Activated CD4-positive, alpha-beta T cell treated with anti-CD3 and anti-CD28 coated beads, Interleukin-2, amount 10 ng/mL, durations not matched to agents 24 days and 14 days (primary cell): Measurements from ENCODE around the gene BORCS5. TPM values are rescaled to one million over a fixed set of nuclear protein-coding genes. Genes with fewer than 3 reads are reported as not detected.

ENCODE experiments used
- DNase-seq: peaks from one replicate; pipeline ENCODE4 v3.0.0; 2022
- H3K27ac Mint-ChIP-seq: one replicate; pipeline ENCODE4 v1.8.0; 2022; ENCODE audit warnings: mild to moderate bottlenecking, mixed read lengths
- H3K27me3 Mint-ChIP-seq: one replicate; pipeline ENCODE4 v1.8.0; 2022; ENCODE audit warnings: mixed read lengths
- H3K36me3 Mint-ChIP-seq: one replicate; pipeline ENCODE4 v1.8.0; 2022; ENCODE audit warnings: low read depth, mild to moderate bottlenecking, mixed read lengths
- H3K4me1 Mint-ChIP-seq: one replicate; pipeline ENCODE4 v1.8.0; 2021; ENCODE audit warnings: mixed read lengths
- H3K4me3 Mint-ChIP-seq: one replicate; pipeline ENCODE4 v1.8.0; 2022; ENCODE audit warnings: mild to moderate bottlenecking, moderate library complexity, mixed read lengths
- H3K9me3 Mint-ChIP-seq: one replicate; pipeline ENCODE4 v1.8.0; 2021; ENCODE audit warnings: mixed read lengths
- intact Hi-C: fragments of 100-400 bp; cut with micrococcal nuclease; formaldehyde crosslinking; loops from one replicate; pipeline ENCODE4 v1.15.1; 2023
- total RNA-seq: library from RNA; stranded (reverse); gene quantifications from 2 replicates; pipeline ENCODE4 v1.2.3, GENCODE V29; 2022

Gene BORCS5
- total RNA-seq, 1 donor from 2014 or later, result 34.0 TPM

DNA sequence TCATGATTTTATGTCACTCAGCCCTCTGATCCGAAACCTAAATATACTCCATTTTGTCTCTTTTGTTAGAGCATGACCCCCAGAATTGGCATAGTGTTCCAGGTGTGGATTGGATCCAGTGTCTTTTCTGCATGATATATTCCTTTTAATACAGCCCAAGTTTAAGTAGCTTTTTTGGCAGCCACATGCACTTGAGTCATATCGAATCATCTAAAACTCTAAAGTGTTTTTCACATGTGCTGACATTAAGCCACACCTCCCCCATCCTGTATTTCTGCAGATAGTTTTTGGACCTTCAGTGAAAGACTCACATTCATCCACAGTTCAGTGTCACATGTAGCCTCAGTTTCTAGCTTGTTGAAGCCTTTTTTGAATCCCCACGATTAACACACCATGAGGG, 30.6 kb downstream of the BORCS5 start:
- H3K36me3 Mint-ChIP-seq, result peaks cover 26% of the 10 kb centered on the region
- H3K27ac Mint-ChIP-seq, result peak overlapping the region; percentile 84
- H3K9me3 Mint-ChIP-seq, result peaks cover 7% of the 10 kb centered on the region
- no peaks in the 10 kb centered on the region for H3K27me3 Mint-ChIP-seq
- intact Hi-C loops, result no loop called here
- H3K4me3 Mint-ChIP-seq, result peak overlapping the region; percentile 42
- DNase-seq, result no peak
- H3K4me1 Mint-ChIP-seq, result peaks cover 25% of the 10 kb centered on the region

- no peak for DNase-seq
- intact Hi-C loops, result no loop called here
- no peaks in the 10 kb centered on the region for H3K27me3 Mint-ChIP-seq
- H3K4me1 Mint-ChIP-seq, result peaks cover 20% of the 10 kb centered on the region
- H3K4me3 Mint-ChIP-seq, result no peak overlapping the region
- peaks cover 7% of the 10 kb centered on the region for H3K9me3 Mint-ChIP-seq
- H3K36me3 Mint-ChIP-seq, result peaks cover 31% of the 10 kb centered on the region
- no peak overlapping the region for H3K27ac Mint-ChIP-seq
Observed at GRCh38 chr12:12392413-12392812, 35.5 kb downstream of the BORCS5 start.

DNA sequence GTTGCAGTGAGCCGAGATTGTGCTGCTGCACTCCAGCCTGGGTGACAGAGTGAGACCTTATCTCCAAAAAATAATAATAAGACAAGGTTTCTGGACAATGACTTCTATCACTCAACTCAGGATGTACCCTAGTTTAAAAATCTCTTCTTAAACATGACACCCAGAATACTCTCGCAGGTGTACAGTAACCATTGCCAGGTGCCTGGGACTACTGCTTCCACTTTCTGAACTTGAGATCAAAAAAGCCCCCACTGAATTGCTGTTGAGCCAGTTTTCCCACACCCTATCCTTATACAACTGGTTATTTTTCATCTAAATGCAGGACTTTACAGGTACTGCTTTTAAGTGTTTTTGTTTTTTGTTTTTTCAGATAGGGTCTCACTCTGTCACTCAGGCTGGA, 36.3 kb downstream of the BORCS5 start:
- Mint-ChIP-seq H3K36me3 (peaks cover 31% of the 10 kb centered on the region), H3K4me1 (peaks cover 19% of the 10 kb centered on the region), H3K4me3 (no peak overlapping the region), H3K27ac (no peak overlapping the region), H3K9me3 (peaks cover 7% of the 10 kb centered on the region), H3K27me3 (no peaks in the 10 kb centered on the region)
- no peak for DNase-seq
- intact Hi-C loops, result no loop called here

DNA sequence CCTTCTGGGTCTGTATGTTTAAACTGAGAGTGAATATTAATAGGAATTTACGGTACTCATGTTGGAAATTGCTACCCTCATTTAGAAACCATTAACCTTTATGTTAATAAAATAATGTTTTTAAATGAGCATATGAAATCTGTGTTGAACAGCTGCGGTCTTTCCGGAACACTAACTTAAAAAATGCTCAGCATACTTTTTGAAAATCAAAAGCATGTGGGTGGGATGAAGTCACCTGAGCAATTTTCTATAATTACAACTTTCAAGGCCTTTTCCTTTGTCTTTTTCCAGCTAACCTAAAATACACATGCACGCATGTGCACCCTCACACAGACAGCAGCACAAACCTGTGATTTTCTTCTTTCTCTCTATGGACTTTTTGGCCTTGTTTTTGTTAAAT, 39.8 kb downstream of the BORCS5 start:
- no peak overlapping the region for H3K27ac Mint-ChIP-seq
- DNase-seq, result no peak
- no peaks in the 10 kb centered on the region for H3K9me3 Mint-ChIP-seq
- H3K27me3 Mint-ChIP-seq, result no peaks in the 10 kb centered on the region
- intact Hi-C loops, result no loop called here
- H3K36me3 Mint-ChIP-seq, result peaks cover 38% of the 10 kb centered on the region
- H3K4me1 Mint-ChIP-seq, result peaks cover 33% of the 10 kb centered on the region
- no peak overlapping the region for H3K4me3 Mint-ChIP-seq

GRCh38 chr12:12397184-12397583, 40.3 kb downstream of the BORCS5 start:
- Mint-ChIP-seq H3K4me3 (no peak overlapping the region), H3K27ac (no peak overlapping the region), H3K27me3 (no peaks in the 10 kb centered on the region), H3K9me3 (peaks cover 2% of the 10 kb centered on the region), H3K4me1 (peaks cover 33% of the 10 kb centered on the region), H3K36me3 (peaks cover 39% of the 10 kb centered on the region)
- no peak for DNase-seq
- intact Hi-C loops, result no loop called here

DNA sequence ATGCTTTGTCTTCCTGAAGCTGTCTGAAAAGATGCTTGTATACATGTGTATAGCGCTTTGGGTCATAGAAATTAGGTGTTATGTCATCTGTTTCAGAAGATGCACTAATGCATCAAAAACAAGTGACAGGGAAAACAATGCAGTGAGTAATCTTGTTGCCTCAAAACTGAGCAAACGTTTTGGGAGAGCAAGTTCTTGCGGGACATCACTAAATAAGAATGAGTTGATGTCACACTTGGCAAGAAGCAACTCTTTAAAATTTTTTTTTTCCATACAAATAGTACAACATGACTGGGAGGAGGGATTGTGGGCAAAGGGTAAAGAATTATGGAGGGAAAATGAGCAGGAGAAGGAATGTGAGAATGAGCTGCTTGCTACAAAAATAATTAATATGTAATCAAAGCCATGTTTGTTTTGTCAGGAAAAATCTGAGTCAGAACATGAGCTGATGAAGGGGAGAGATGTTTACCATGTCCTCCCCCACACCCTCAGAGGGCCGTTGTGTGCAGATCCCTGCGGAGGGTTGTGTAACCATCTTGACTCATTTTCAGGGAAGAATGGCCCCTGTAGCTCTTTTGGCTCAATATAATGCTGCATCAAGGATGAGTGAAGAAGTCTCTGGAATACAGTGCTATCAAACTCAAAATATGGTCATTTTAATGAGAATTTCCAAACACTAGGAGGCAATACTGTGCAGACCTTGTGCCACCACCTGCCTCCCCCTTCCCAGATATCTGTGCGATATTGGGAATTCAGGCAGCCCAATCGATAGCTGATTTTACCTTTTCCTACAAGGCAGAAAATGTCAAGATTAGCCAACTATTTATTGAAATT, 41.4 kb downstream of the BORCS5 start:
- Mint-ChIP-seq H3K9me3 (peaks cover 6% of the 10 kb centered on the region), H3K4me1 (peaks cover 34% of the 10 kb centered on the region), H3K27ac (peak overlapping the region; percentile 34), H3K27me3 (no peaks in the 10 kb centered on the region), H3K36me3 (peaks cover 39% of the 10 kb centered on the region), H3K4me3 (no peak overlapping the region)
- DNase-seq, result no peak
- intact Hi-C loops, result no loop called here

- H3K27me3 Mint-ChIP-seq, result no peaks in the 10 kb centered on the region
- intact Hi-C loops, result no loop called here
- DNase-seq, result no peak
- H3K4me1 Mint-ChIP-seq, result peaks cover 41% of the 10 kb centered on the region
- H3K27ac Mint-ChIP-seq, result no peak overlapping the region
- H3K9me3 Mint-ChIP-seq, result peaks cover 6% of the 10 kb centered on the region
- no peak overlapping the region for H3K4me3 Mint-ChIP-seq
- H3K36me3 Mint-ChIP-seq, result peaks cover 41% of the 10 kb centered on the region
Observed at GRCh38 chr12:12399161-12399560, 42.3 kb downstream of the BORCS5 start.

- no peak for DNase-seq
- Mint-ChIP-seq H3K9me3 (peaks cover 6% of the 10 kb centered on the region), H3K27me3 (no peaks in the 10 kb centered on the region), H3K4me3 (no peak overlapping the region), H3K27ac (no peak overlapping the region), H3K36me3 (peaks cover 42% of the 10 kb centered on the region), H3K4me1 (peaks cover 41% of the 10 kb centered on the region)
- intact Hi-C loops, result no loop called here
Observed at GRCh38 chr12:12399776-12400305, 43.0 kb downstream of the BORCS5 start.

DNA sequence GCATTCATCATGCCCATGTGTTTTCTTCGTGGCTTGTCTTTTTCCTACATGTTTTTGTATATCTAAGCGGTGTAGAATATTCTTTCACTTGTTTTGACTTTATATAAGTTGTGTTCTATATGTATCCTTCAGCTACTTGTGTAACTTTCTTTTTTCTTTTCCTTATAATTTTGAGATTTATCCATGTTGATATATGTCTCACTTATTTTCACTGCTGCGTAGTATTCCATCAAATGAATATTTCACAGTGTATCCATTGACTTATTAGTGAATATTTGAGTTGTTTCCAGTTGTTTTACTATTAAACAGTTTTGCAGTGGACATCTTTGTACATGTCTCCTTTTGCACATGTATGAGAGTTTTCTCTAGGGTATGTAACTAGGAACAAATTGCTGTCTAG, 43.9 kb downstream of the BORCS5 start:
- H3K36me3 Mint-ChIP-seq, result peaks cover 40% of the 10 kb centered on the region
- no peak overlapping the region for H3K27ac Mint-ChIP-seq
- H3K4me3 Mint-ChIP-seq, result no peak overlapping the region
- H3K4me1 Mint-ChIP-seq, result peaks cover 37% of the 10 kb centered on the region
- DNase-seq, result no peak
- H3K27me3 Mint-ChIP-seq, result no peaks in the 10 kb centered on the region
- intact Hi-C loops, result no loop called here
- peaks cover 6% of the 10 kb centered on the region for H3K9me3 Mint-ChIP-seq

DNA sequence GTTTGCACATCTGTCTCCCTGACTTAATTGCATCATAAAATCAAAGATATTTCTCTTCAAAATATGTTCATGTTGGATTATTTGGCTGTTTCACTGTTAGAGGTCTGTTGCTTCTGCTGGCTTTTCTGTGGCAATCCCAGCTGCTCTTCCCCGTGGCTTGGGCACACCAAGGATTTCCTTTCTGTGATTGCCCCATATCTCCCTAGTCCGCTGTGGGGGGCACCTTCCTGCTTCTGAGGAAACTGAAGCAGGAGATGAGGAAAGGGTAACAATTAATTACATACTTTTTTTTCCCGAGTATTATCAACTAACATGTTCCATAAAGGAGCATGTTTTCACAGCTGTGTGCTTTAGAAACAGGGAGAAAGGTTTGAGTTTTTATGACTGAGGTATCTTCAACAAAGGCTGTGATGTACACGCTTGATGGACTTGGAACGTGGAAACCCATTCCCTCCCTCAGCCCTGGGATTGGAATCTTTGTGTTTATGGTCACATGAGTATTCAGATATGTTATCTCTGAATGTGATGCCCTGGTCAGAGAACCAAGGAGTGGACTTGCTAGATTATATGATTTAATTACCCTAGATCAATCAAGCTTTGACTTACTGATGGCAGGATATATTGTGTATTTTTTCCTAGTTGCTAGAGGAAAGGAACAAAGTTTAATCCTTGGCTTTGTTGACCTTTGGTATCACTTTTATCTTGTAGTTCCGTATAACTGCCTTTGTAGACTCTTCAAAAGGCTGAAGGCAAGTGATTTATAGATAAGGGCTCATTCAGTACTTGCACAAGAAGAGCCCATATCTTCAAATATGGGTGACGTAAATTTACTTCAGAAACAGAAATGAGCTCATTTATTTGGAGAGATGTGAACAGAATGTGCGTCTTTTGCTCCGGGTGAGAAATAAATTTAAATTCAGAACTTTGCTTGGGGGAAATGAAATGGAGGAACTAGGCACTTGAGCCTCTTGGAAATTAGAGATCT, 46.7 kb downstream of the BORCS5 start:
- Mint-ChIP-seq H3K27me3 (no peaks in the 10 kb centered on the region), H3K9me3 (peaks cover 6% of the 10 kb centered on the region), H3K4me1 (peaks cover 32% of the 10 kb centered on the region), H3K27ac (no peak overlapping the region), H3K4me3 (no peak overlapping the region), H3K36me3 (peaks cover 41% of the 10 kb centered on the region)
- intact Hi-C loops, result no loop called here
- DNase-seq, result no peak

GRCh38 chr12:12404297-12404696, 47.4 kb downstream of the BORCS5 start:
- H3K9me3 Mint-ChIP-seq, result peaks cover 6% of the 10 kb centered on the region
- H3K4me3 Mint-ChIP-seq, result no peak overlapping the region
- intact Hi-C loops, result no loop called here
- DNase-seq, result no peak
- H3K36me3 Mint-ChIP-seq, result peaks cover 38% of the 10 kb centered on the region
- H3K4me1 Mint-ChIP-seq, result peaks cover 29% of the 10 kb centered on the region
- H3K27me3 Mint-ChIP-seq, result no peaks in the 10 kb centered on the region
- peak overlapping the region; percentile 11 for H3K27ac Mint-ChIP-seq

DNA sequence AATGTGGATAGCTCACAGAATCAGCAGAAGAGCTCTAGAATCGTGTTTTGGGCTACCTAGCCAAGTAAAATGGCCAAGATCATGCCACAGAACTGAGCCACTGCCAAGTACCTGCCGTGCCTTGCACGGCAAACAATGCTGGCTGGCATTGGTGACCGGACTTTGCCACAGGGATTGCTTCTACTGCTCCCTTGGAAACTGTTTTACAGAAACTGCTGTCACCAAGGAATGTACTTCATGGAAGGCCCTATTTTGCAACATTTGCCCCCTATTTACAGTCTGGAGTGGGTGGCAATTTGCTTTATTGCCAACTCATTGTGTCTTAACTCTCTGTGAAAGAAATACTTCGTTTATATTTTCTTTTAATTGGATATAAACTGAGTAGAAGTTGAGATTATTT, 49.0 kb downstream of the BORCS5 start:
- intact Hi-C loops, result no loop called here
- H3K27me3 Mint-ChIP-seq, result no peaks in the 10 kb centered on the region
- peaks cover 22% of the 10 kb centered on the region for H3K4me1 Mint-ChIP-seq
- peaks cover 6% of the 10 kb centered on the region for H3K9me3 Mint-ChIP-seq
- DNase-seq, result no peak
- peaks cover 34% of the 10 kb centered on the region for H3K36me3 Mint-ChIP-seq
- no peak overlapping the region for H3K27ac Mint-ChIP-seq
- H3K4me3 Mint-ChIP-seq, result no peak overlapping the region

- Mint-ChIP-seq H3K4me1 (peaks cover 22% of the 10 kb centered on the region), H3K4me3 (no peak overlapping the region), H3K27me3 (no peaks in the 10 kb centered on the region), H3K27ac (no peak overlapping the region), H3K36me3 (peaks cover 35% of the 10 kb centered on the region), H3K9me3 (peaks cover 6% of the 10 kb centered on the region)
- DNase-seq, result no peak
- intact Hi-C loops, result no loop called here
Observed at GRCh38 chr12:12406762-12407161, 49.9 kb downstream of the BORCS5 start.

DNA sequence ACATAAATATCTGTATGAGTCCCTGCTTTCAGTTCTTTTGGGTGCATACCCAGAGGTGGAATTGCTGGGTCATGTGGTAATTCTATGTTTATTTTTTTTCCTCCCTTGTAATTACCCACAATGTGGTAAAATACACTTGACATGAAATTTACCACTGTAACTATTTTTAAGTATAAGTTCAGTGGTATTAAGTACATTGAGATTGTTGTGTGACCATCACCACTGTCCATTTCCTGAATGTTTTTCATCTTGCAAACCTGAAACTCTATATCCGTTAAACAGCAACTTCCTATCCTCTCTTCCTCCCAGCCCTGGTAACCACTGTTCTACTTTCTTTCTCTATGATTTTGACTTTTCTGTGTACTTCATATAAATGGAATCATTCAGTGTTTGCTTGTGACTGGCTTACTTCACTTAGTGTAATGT, 51.4 kb downstream of the BORCS5 start:
- DNase-seq, result peak; percentile 61
- Mint-ChIP-seq H3K27ac (peak overlapping the region; percentile 38), H3K9me3 (no peaks in the 10 kb centered on the region), H3K4me3 (peak overlapping the region; percentile 1), H3K4me1 (peaks cover 18% of the 10 kb centered on the region), H3K36me3 (peaks cover 37% of the 10 kb centered on the region), H3K27me3 (no peaks in the 10 kb centered on the region)
- intact Hi-C loops, result no loop called here
